ENCODE data around the gene SLC25A34. TPM values are rescaled to one million over a fixed set of nuclear protein-coding genes. Genes with fewer than 3 reads are reported as not detected.

The SLC25A34 gene
- total and polyA plus RNA-seq, 4 experiments from 2014 or later = 0.08 to 4.2 (median 2.2) TPM; not detected in 1

GRCh38 chr1:15704526-15705183 lies 31.4 kb upstream of the SLC25A34 start:
- H3K4me1 ChIP-seq (ENCODE audit: insufficient read depth, low read length) = no peaks in the 10 kb centered on the region
- peaks cover 8 to 36% (median 13%) of the 10 kb centered on the region in 4 donors for H3K4me1 Mint-ChIP-seq
- peak overlapping the region in 1 of 7 donors; percentile 38 for H3K27ac Mint-ChIP-seq
- H3K4me3 ChIP-seq (ENCODE audit: low read length in 2 of 2) = no peak overlapping the region
- intact Hi-C loops (cut with micrococcal nuclease) = no loop called here
- H3K27ac ChIP-seq (ENCODE audit: low read depth, low read length) = no peak overlapping the region
- ChIA-PET POLR2A (ENCODE audit: partially characterized antibody) (interaction anchor here (0.6 kb wide), 1 partner anchor 9 kb away, joined by 3 read pairs; no protein-coding TSS in a partner anchor), CTCF (ENCODE audit: partially characterized antibody) (no interaction called here)
- H3K9me3 Mint-ChIP-seq = peaks cover 0 to 1% (median 0%) of the 10 kb centered on the region in 8 donors
- H3K9me3 ChIP-seq (ENCODE audit: control insufficient read depth in 1 of 2, low read length in 2 of 2) = no peaks in the 10 kb centered on the region
- H3K27me3 ChIP-seq (ENCODE audit: insufficient read depth, low read length) = no peaks in the 10 kb centered on the region
- DNase-seq = no peak
- H3K36me3 ChIP-seq (ENCODE audit: insufficient read depth, low read length) = peaks cover 3% of the 10 kb centered on the region
- no peaks in the 10 kb centered on the region for H3K27me3 Mint-ChIP-seq
- peaks cover 5 to 12% of the 10 kb centered on the region in 2 donors for H3K36me3 Mint-ChIP-seq
- no peak overlapping the region for H3K4me3 Mint-ChIP-seq

- H3K27me3 Mint-ChIP-seq = no peaks in the 10 kb centered on the region
- CTCF ChIA-PET (ENCODE audit: partially characterized antibody) = no interaction called here
Measured at GRCh38 chr1:15705184-15705566, 30.9 kb upstream of the SLC25A34 start.

DNA sequence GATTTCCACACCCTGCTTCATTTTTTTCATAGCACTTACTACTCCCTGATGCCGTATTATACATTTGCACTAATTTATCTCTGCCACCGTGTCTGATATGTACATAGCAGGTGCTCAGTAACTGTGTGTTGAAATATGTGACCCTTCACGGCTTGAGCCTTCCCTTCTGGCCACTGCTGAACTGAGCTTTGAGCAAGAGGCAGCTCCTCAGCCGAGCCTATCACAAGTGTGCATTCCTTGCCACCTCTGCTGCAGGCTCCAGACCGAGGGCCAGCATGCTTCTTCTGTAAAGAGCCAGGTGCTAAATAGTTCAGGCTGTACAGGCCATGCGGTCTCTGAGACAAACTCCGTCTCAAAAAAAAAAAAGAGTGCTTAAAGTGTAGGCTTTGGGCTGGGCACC lies 29.3 kb upstream of the SLC25A34 start:
- CTCF ChIA-PET (ENCODE audit: partially characterized antibody) = interaction anchor here (1.5 kb wide), 1 partner anchor 9 kb away, joined by 3 read pairs; no protein-coding TSS in a partner anchor
- Histone ChIP-seq H3K27me3 (ENCODE audit: insufficient read depth, low read length) (no peaks in the 10 kb centered on the region), H3K36me3 (ENCODE audit: insufficient read depth, low read length) (peaks cover 3% of the 10 kb centered on the region), H3K27ac (ENCODE audit: low read depth, low read length) (no peak overlapping the region), H3K4me3 (ENCODE audit: low read length in 2 of 2) (no peak overlapping the region), H3K4me1 (ENCODE audit: insufficient read depth, low read length) (no peaks in the 10 kb centered on the region), H3K9me3 (ENCODE audit: control insufficient read depth in 1 of 2, low read length in 2 of 2) (no peaks in the 10 kb centered on the region)
- no peaks in the 10 kb centered on the region for H3K27me3 Mint-ChIP-seq
- no peak for DNase-seq
- POLR2A ChIA-PET (ENCODE audit: partially characterized antibody) = interaction anchor here (0.6 kb wide), 1 partner anchor 15 kb away, joined by 3 read pairs; no protein-coding TSS in a partner anchor
- H3K4me1 Mint-ChIP-seq = peaks cover 6 to 32% (median 11%) of the 10 kb centered on the region in 4 donors
- peaks cover 5 to 12% of the 10 kb centered on the region in 2 donors for H3K36me3 Mint-ChIP-seq
- intact Hi-C loops (cut with micrococcal nuclease) = no loop called here
- peak overlapping the region in 2 of 7 donors; percentile 4 to 65 for H3K27ac Mint-ChIP-seq
- H3K9me3 Mint-ChIP-seq = peaks cover 0 to 1% (median 0%) of the 10 kb centered on the region in 8 donors
- no peak overlapping the region for H3K4me3 Mint-ChIP-seq

More at GRCh38 chr1:15705184-15705566, 30.9 kb upstream of the SLC25A34 start:
- intact Hi-C loops (cut with micrococcal nuclease) = no loop called here
- POLR2A ChIA-PET (ENCODE audit: partially characterized antibody) = interaction anchor here (0.6 kb wide), 1 partner anchor 9 kb away, joined by 3 read pairs; no protein-coding TSS in a partner anchor
- DNase-seq = no peak
- Histone ChIP-seq H3K36me3 (ENCODE audit: insufficient read depth, low read length) (peaks cover 3% of the 10 kb centered on the region), H3K4me3 (ENCODE audit: low read length in 2 of 2) (no peak overlapping the region), H3K9me3 (ENCODE audit: control insufficient read depth in 1 of 2, low read length in 2 of 2) (no peaks in the 10 kb centered on the region), H3K27me3 (ENCODE audit: insufficient read depth, low read length) (no peaks in the 10 kb centered on the region), H3K27ac (ENCODE audit: low read depth, low read length) (no peak overlapping the region), H3K4me1 (ENCODE audit: insufficient read depth, low read length) (no peaks in the 10 kb centered on the region)
- Mint-ChIP-seq H3K9me3 (peaks cover 0 to 1% (median 0%) of the 10 kb centered on the region in 8 donors), H3K36me3 (peaks cover 5 to 12% of the 10 kb centered on the region in 2 donors), H3K27ac (no peak overlapping the region), H3K4me3 (no peak overlapping the region), H3K4me1 (peaks cover 8 to 38% (median 13%) of the 10 kb centered on the region in 4 donors)

DNA sequence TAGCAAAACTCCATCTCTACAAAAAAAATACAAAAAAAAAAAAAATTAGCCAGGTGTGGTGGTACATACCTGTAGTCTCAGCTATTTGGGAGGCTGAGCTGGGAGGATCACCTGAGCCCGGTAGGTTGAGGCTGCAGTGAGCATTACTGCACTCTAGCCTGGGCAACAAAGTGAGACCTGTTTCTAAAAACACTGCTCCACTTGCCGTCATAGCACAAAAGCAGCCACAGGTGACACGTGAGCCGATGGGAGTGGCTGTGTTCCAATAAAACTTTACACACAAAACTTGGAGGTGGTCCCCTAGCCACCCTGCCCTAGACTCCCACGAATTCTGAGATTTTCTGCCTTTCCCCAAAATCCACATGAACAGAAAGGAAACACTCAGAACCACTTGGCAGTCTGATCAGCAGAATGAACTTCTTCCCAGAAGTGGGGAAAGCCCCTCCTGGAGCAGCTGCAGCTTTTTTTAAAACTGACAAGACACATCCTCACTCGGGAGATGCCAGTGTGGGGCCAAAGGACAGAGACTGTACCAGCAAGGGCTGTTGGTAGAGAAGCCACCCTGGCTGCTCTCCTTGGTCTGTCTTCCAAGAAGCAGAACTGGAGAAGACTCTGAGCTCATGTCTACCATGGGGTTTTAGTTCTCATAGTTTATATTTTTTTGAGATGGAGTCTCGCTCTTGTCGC lies 28.7 kb upstream of the SLC25A34 start:
- intact Hi-C loops (cut with micrococcal nuclease) = no loop called here
- H3K4me1 ChIP-seq (ENCODE audit: insufficient read depth, low read length) = no peaks in the 10 kb centered on the region
- no peak for DNase-seq
- no peak overlapping the region for H3K27ac ChIP-seq (ENCODE audit: low read depth, low read length)
- H3K27me3 Mint-ChIP-seq = no peaks in the 10 kb centered on the region
- H3K9me3 Mint-ChIP-seq = peaks cover 0 to 1% (median 0%) of the 10 kb centered on the region in 8 donors
- no peaks in the 10 kb centered on the region for H3K9me3 ChIP-seq (ENCODE audit: control insufficient read depth in 1 of 2, low read length in 2 of 2)
- no peak overlapping the region for H3K27ac Mint-ChIP-seq
- POLR2A ChIA-PET (ENCODE audit: partially characterized antibody) = interaction anchor here (0.6 kb wide), 2 partner anchors 9 to 16 kb away, joined by 3 to 4 read pairs; no protein-coding TSS in a partner anchor
- H3K36me3 ChIP-seq (ENCODE audit: insufficient read depth, low read length) = peaks cover 3% of the 10 kb centered on the region
- peaks cover 5 to 12% of the 10 kb centered on the region in 2 donors for H3K36me3 Mint-ChIP-seq
- no peak overlapping the region for H3K4me3 Mint-ChIP-seq
- no peak overlapping the region for H3K4me3 ChIP-seq (ENCODE audit: low read length in 2 of 2)
- no peaks in the 10 kb centered on the region for H3K27me3 ChIP-seq (ENCODE audit: insufficient read depth, low read length)
- CTCF ChIA-PET (ENCODE audit: partially characterized antibody) = interaction anchor here (1.5 kb wide), 1 partner anchor 10 kb away, joined by 3 read pairs; no protein-coding TSS in a partner anchor
- peaks cover 6 to 32% (median 11%) of the 10 kb centered on the region in 4 donors for H3K4me1 Mint-ChIP-seq

- Histone ChIP-seq H3K9me3 (ENCODE audit: control insufficient read depth in 1 of 2, low read length in 2 of 2) (no peaks in the 10 kb centered on the region), H3K27ac (ENCODE audit: low read depth, low read length) (no peak overlapping the region), H3K4me3 (ENCODE audit: low read length in 2 of 2) (no peak overlapping the region), H3K4me1 (ENCODE audit: insufficient read depth, low read length) (no peaks in the 10 kb centered on the region), H3K27me3 (ENCODE audit: insufficient read depth, low read length) (no peaks in the 10 kb centered on the region), H3K36me3 (ENCODE audit: insufficient read depth, low read length) (peaks cover 3% of the 10 kb centered on the region)
- ChIA-PET CTCF (ENCODE audit: partially characterized antibody) (no interaction called here), POLR2A (ENCODE audit: partially characterized antibody) (no interaction called here)
- H3K36me3 Mint-ChIP-seq = peaks cover 5 to 12% of the 10 kb centered on the region in 2 donors
- peaks cover 0 to 1% (median 0%) of the 10 kb centered on the region in 8 donors for H3K9me3 Mint-ChIP-seq
- H3K27me3 Mint-ChIP-seq = no peaks in the 10 kb centered on the region
- no peak overlapping the region for H3K27ac Mint-ChIP-seq
- intact Hi-C loops (cut with micrococcal nuclease) = no loop called here
- H3K4me1 Mint-ChIP-seq = peaks cover under 1 to 24% (median 10%) of the 10 kb centered on the region in 4 donors
- H3K4me3 Mint-ChIP-seq = no peak overlapping the region
- DNase-seq = no peak
Measured at GRCh38 chr1:15708486-15709137, 27.4 kb upstream of the SLC25A34 start.

DNA sequence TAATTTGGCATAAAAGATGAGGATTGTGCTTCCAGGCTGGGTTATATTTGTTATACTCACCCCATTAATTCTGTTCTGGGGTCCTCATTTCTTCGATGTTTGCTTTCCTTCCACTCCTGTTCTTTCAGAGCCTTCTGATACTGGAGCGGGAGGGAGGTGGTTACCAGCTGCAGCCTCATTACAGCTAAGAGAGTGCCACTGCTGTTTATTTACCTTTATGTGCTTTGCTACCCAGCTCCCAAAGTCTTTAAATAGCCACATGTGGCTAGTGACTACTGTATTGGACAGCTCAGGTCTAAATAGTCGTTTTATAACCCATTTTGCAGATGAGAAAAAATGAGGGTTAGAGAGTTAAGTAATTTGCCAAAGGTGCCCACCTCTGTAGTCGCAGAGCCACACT lies 26.8 kb upstream of the SLC25A34 start:
- intact Hi-C loops (cut with micrococcal nuclease) = no loop called here
- no peaks in the 10 kb centered on the region for H3K27me3 ChIP-seq (ENCODE audit: insufficient read depth, low read length)
- no peak overlapping the region for H3K4me3 ChIP-seq (ENCODE audit: low read length in 2 of 2)
- H3K9me3 Mint-ChIP-seq = peaks cover 0 to 1% (median 0%) of the 10 kb centered on the region in 8 donors
- H3K4me3 Mint-ChIP-seq = no peak overlapping the region
- no peaks in the 10 kb centered on the region for H3K9me3 ChIP-seq (ENCODE audit: control insufficient read depth in 1 of 2, low read length in 2 of 2)
- H3K36me3 ChIP-seq (ENCODE audit: insufficient read depth, low read length) = peaks cover 3% of the 10 kb centered on the region
- peaks cover 5 to 9% of the 10 kb centered on the region in 2 donors for H3K36me3 Mint-ChIP-seq
- no peak overlapping the region for H3K27ac ChIP-seq (ENCODE audit: low read depth, low read length)
- no peak for DNase-seq
- no peaks in the 10 kb centered on the region for H3K27me3 Mint-ChIP-seq
- H3K4me1 Mint-ChIP-seq = peaks cover 0 to 18% (median 10%) of the 10 kb centered on the region in 4 donors
- peak overlapping the region in 1 of 7 donors; percentile 35 for H3K27ac Mint-ChIP-seq
- ChIA-PET CTCF (ENCODE audit: partially characterized antibody) (no interaction called here), POLR2A (ENCODE audit: partially characterized antibody) (no interaction called here)
- H3K4me1 ChIP-seq (ENCODE audit: insufficient read depth, low read length) = no peaks in the 10 kb centered on the region

- H3K36me3 Mint-ChIP-seq = peaks cover 0 to 14% of the 10 kb centered on the region in 2 donors
- peaks cover 0 to 12% (median 5%) of the 10 kb centered on the region in 4 donors for H3K4me1 Mint-ChIP-seq
- DNase-seq = no peak
- no peak overlapping the region for H3K27ac ChIP-seq (ENCODE audit: low read depth, low read length)
- no peak overlapping the region for H3K4me3 ChIP-seq (ENCODE audit: low read length in 2 of 2)
- no peaks in the 10 kb centered on the region for H3K9me3 Mint-ChIP-seq
- intact Hi-C loops (cut with micrococcal nuclease) = no loop called here
- no peaks in the 10 kb centered on the region for H3K27me3 Mint-ChIP-seq
- ChIA-PET POLR2A (ENCODE audit: partially characterized antibody) (no interaction called here), CTCF (ENCODE audit: partially characterized antibody) (interaction anchor here (0.7 kb wide), 1 partner anchor 8 kb away, joined by 3 read pairs; no protein-coding TSS in a partner anchor)
- peak overlapping the region in 2 of 7 donors; percentile 12 to 16 for H3K27ac Mint-ChIP-seq
- no peaks in the 10 kb centered on the region for H3K27me3 ChIP-seq (ENCODE audit: insufficient read depth, low read length)
- no peak overlapping the region for H3K4me3 Mint-ChIP-seq
- H3K36me3 ChIP-seq (ENCODE audit: insufficient read depth, low read length) = peaks cover 14% of the 10 kb centered on the region
- H3K9me3 ChIP-seq (ENCODE audit: control insufficient read depth in 1 of 2, low read length in 2 of 2) = no peaks in the 10 kb centered on the region
- H3K4me1 ChIP-seq (ENCODE audit: insufficient read depth, low read length) = no peaks in the 10 kb centered on the region
Measured at GRCh38 chr1:15712168-15712567, 23.9 kb upstream of the SLC25A34 start.
